Fibroblast of pulmonary artery (primary cell): ENCODE results near the gene NAT16.

Experiments used
- DNase-seq: peaks from one replicate; pipeline ENCODE4 v3.0.0-alpha.2; 2010; ENCODE audit warnings: low read depth
- H3K4me3 ChIP-seq: replicated peaks from 2 replicates; pipeline ENCODE4 v1.5.1; 2011; ENCODE audit warnings: low read depth, mild to moderate bottlenecking, control low read depth, low read length, moderate library complexity
- CTCF ChIP-seq: IDR thresholded peaks from 2 replicates; pipeline ENCODE4 v1.5.1; 2011; ENCODE audit warnings: mild to moderate bottlenecking, control low read depth, low read length, inconsistent platforms; ENCODE audit errors: missing control alignments

NAT16 gene

DNA sequence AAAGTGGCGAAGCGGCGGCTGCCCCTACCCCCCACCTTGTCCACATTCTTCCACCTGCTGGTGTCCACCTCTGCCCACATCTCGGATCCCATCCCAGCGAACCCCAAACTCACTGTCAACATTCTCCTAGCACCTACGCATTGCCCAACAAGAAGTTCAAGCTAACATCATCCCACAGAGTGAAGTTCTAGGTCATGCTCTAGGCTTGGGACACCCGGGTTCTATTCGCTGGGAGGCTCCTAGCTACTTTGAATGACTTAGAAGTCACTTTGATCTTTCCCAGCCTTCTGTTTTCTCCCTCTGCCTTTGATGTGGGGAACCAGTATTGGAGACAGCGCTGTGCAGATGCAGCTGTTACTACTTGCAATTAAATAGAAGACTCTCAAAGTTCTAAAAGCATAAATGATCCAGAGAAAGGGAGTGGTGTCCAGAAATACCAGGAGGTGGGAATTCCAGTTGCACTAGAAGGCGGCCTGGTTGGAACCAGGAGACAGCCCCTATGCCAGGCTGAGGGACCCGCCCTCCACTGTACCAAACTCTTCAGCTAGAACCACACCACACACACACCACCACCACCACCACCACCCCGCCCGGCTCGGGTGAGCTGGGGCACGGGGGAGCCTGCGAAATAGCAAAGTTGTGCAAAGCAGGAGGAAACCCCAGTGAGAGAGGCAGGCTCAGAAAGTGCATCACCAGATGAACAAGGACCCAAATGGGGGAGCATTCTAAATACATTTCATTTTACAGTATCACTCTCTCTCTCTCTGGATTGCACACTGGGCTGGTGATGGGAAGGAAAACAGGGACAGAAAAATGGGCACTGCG, 9.3 kb downstream of the NAT16 start:
- no peak overlapping the region for H3K4me3 ChIP-seq
- no peak for TF ChIP-seq CTCF
- no peak for DNase-seq

- TF ChIP-seq CTCF: peak; percentile 91
These were observed 10.1 kb downstream of the NAT16 start for GRCh38 chr7:101169838-101170551.

GRCh38 chr7:101169110-101169837, 10.8 kb downstream of the NAT16 start:
- no peak for DNase-seq
- H3K4me3 ChIP-seq: no peak overlapping the region
- TF ChIP-seq CTCF: no peak

More at GRCh38 chr7:101169838-101170551, 10.1 kb downstream of the NAT16 start:
- peak; percentile 67 for DNase-seq
- H3K4me3 ChIP-seq: no peak overlapping the region

DNA sequence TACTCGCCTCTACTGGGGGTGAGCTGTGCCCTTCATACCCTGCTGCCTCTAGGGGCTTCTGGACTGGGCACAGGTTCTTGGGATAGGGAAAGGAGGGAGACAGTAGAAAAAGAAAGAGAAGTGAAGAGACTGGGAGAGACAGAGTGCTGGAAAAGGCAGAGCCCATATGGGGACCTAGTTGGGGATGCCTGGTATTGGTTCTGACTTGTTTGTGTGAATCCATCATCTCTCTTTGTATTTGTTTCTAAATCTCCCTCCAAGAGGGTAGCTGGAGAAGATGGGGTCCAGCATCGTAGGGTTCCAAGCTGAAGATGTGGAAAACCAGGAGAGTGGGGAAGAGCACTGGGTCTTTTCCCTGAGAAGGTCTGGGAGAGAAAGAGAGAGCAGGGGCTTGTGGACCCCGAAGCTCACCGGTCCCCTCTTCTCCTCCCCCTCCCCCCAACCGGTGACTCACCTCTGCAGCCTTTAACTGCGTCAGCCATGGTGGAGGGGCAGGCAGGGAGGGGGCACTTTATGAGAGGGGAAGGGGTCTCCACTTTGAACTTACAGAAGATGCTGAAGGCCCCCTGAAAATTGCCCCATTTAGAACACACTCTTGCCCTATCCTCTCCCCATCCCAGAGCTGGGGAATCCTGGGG, 11.6 kb downstream of the NAT16 start:
- H3K4me3 ChIP-seq: no peak overlapping the region
- no peak for DNase-seq
- no peak for TF ChIP-seq CTCF

- H3K4me3 ChIP-seq: no peak overlapping the region
- no peak for DNase-seq
- no peak for TF ChIP-seq CTCF
These were observed 12.3 kb downstream of the NAT16 start for GRCh38 chr7:101167645-101168411.
